Inferior parietal cortex (tissue), 1 donor: ENCODE data around the gene SHCBP1L.

Experiments
- DNase-seq: peaks from one replicate; pipeline ENCODE4 v3.0.0-alpha.2; 2016; ENCODE audit errors: extremely low spot score

SHCBP1L gene

DNA sequence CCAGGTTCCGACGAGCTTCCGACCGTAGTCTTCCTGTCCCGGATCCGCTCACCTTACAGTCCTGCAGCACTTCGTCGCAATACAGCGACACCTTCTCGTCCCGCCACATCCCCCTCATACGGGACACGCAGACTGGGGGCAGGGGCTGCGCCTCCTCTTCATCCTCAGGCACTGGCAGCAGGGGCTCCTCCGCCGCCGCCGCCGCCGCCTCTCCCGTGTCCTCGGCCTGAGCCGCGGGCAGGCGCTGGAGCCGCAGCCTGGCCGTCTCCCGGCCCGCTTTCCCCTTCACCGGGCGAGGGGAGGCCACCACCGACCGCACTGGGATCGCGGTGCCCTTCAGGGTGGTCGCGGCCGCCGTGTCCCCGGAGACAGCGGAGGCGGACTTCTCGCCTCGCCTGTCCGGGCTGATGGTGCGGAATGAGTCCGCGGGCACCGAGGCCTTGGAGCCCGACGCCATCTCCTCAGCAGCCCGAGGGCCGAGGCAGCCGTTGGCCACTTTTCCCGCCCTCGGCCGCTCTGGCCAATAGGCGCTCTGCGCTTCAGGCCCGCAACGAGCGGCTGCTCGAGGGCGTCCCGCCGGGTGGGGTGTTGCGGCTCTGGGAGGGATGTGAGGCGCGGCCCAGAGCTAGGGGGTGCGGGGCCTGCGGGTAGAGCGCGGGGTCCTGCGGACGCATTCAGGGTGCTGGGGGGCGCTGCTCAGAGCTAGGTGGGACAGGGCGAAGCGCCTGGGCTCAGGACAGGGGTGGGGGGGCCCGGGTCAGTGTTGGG, at the start of gene SHCBP1L:
Gene SHCBP1L, minus strand, starts transcription at position 490 of the 768 bp plus-strand sequence. Its CDS starts 33 bp downstream, at position 457.
- no peak for DNase-seq

DNA sequence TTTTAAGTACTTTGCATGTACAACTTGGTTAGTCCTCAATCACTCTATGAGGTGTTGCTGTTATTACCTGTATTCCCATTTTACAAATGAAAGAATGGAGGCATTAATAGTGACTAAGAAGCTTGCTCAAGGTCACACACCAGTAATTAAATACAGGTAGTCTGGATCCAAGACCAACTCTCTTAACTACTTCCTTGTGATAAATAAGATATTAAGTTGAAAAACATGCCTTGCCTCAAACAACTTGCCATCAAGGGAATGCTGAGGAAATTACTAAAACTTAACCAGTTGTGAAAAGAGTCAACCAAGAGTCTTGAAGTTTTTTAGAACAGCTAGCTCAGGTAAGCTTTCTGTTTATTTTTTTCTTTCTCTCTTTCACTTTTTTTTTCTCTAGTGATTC, 49.3 kb upstream of the SHCBP1L start:
- no peak for DNase-seq

DNA sequence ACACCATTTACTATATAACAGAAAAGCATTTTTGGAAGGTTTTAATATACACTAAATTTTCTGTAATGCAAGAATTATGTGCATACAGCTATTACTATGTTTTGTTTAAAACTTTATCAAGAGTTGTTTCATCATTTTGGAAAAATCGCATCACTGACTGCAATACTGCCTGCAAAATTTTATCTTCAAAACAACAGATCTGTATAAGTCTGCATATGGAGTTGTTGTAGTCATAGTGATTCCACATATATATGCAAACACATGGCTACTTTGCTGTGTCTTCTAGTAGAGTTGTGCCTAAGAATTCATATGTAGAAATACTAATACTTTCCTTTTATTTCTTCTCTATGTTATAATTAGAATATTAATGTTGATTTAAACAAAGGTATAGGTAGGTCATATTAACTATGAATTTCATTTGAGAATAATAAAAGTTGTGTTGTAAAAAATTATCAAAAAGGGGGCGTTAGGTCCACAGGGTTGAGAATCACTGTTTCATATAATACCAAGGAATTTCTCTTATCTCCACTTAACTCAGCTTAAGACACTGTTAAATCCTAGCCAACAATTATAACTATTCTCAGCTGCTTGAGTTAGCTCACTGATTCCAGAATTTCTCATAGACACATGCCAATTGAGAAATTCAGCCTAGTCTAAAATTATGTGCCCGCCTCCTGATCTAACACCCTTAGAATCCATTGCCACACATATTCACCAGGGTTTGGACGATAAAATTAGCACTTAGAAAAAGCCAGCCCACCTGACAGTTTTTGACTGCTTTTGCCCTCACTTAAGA, 47.4 kb upstream of the SHCBP1L start:
- no peak for DNase-seq

DNA sequence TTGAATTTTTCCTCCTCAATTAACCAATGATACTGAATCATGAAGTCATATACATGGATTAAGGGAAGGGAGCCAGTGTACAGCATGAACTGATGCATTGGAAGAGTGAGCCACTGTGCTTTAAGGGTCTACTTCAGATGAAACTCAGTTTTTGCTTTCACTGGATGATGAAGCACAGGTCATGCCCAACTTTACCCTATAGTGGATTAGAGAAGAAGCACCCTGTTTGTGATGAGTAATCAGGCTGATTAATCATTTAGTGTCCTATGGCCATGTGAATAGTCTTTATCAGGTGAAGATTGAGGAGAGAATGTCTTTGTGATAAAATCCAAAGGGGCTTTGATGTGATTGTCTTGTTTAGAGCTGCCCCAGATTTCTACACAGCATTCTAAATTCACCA, 45.5 kb upstream of the SHCBP1L start:
- DNase-seq, result no peak

DNA sequence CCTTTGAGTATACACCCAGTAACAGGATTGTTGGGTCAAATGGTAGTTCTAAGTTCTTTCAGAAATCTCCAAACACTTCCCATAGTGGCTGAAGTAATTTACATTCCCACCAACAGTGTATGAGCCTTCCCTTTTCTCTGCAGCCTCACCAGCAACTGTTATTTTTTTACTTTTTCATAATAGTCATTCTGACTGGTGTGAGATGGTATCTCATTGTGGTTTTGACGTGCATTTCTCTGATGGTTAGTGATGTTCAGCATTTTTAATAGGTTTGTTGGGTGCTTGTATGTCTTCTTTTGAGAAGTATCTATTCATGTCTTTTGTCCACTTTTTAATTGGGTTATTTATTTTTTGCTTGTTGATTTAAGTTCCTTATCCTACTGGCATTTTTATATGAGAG, 43.9 kb upstream of the SHCBP1L start:
- no peak for DNase-seq

DNA sequence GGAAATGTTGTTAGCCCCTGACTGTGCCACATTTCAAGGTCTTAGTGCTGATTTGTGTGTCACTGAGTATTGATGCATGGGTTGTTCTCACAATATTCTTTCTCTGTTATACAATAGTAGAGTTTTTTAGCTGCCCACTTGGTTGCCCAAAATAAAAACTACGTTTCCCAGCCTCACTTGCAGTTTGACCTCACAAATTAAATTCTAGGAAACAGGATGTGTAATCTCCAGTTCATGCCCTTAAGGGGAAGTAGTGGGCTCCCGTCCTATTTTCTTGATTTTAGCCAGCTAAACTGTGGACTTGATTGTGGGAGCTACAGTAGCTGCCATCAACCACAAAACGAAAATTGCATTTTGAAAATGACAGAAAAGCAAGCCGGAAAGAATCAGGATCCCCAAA, 42.9 kb upstream of the SHCBP1L start:
- no peak for DNase-seq

DNA sequence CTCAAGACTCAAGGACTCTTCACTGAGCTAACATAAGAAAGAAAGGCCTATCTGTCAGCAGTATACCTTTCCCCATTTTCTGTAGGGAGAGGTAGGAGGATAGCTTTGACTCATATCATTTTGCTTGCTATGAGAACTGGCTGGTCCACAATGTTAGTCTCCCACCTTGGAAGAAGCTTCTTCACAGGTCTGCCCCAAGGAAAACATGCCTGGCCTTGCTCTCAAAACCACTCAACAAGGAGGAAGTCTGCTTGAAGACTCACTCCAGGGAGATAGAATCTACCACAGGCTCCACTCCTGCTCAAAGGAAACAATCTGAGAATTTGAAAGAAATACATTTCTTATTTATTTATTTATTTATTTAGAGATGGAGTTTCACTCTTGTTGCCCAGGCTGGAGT, 40.8 kb upstream of the SHCBP1L start:
- DNase-seq, result no peak

DNA sequence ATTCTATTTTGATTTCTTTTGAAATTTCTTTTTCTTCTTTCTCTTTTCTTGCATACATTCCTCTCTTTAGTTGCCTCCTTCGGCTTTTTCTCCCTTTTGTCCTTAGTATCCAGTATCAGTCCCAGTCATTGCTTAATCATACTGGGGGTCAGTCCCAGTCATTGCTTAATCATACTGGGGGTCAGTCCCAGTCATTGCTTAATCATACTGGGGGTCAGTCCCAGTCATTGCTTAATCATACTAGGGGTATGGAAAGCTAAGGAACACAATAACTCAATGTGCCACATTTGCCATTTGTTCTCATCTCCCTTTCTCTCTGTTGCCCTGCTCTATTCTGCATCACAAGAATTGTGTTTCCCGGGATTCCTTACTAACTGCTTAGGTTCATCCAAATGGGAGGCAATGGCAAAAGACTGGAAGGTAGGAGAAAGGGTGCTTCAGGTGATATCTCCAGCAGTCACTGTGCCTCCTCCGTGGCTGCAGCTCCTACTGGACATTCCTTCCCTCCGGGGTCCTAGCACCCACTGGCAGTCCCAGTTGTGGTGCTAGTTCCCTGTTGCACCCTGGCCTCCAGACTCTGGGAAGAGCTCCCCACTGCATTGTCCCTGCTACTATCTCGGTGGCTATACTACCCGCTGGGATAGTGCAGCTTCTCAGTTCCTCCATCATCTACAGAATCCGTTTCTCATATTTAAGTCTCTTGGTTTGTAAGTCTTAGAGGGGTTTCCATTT, 37.6 kb upstream of the SHCBP1L start:
- no peak for DNase-seq

DNA sequence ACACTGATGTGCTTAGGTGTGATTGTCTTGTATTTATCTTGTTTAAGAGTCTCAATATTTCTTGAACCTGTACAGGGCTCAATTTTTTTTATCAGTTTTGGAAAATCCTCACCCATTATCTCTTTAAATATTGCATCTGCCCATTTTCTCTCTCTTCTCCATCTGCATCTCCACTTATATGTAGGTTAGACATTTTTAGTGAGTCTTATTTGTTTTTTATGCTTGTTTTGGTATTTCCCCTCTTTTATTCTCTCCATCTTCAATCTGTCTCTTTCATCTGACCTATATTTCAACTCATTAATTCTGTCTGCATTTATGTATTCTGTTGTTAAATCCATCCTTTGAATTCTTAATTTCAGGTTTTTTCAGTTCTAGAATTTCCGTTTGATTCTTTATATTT, 32.9 kb upstream of the SHCBP1L start:
- DNase-seq, result no peak

DNA sequence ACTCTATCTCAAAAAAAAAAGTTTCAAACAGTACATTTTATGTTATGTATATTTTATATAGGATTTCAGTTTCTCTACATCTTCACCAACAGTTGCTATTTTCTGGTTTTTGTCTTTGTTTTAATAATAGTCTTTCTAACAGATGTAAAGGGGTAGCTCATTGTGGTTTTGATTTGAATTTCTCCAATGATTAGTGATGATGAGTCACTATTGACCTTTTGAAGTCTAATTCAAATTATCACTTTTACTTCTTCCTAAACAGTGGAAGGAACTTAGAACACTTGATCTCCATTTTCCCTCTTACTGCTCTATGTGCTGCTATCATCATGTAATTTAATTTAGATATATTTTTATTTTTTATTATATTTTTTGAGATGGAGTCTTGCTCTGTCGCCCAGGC, 31.7 kb upstream of the SHCBP1L start:
- DNase-seq, result no peak

DNA sequence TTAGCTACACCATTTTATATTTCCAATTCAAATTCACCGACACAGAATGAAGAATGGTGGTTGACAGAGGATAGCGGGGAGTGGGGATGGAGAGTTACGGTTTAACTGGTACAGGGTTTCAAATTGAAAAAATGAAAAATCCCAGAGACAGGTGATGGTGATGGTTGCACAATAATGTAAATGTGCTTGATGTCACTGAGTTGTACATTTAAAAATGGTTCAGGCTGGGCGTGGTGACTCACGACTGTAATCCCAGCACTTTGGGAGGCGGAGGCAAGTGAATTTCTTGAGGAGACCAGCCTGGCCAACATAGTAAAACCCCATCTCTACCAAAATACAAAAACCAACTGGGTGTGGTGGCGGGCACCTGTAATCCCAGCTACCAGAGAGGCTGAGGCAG, 31.2 kb upstream of the SHCBP1L start:
- no peak for DNase-seq

DNA sequence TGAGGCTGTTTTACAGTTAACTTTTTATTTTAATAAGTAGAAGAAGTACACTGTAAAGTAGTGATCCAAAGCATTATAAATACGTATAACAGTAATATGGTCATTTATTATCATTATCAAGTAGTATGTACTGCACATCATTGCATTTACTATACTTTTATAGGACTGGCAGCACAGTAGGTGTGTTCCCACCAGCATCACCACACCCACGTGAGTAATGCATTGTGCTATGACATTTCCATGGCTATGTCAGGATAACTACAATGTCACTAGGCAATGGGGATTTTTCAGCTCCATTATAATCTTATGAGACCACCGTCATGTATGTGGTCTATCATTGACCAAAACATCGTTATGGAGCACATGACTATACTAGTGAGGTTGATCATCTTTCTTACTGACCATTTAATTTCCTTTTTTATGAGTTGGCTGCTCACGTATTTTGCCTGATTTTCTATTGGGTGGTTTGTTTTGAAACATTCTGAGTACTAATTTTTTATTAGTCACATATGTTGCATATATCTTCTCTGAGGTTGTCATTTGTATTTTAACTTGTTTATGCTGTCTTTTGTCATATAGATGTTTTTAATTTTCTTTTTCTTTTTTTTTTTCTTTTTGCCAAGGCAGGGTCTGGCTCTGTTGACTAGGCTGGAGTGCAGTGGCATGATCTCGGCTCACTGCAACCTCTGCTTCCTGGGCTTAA, 25.3 kb upstream of the SHCBP1L start:
- no peak for DNase-seq

DNA sequence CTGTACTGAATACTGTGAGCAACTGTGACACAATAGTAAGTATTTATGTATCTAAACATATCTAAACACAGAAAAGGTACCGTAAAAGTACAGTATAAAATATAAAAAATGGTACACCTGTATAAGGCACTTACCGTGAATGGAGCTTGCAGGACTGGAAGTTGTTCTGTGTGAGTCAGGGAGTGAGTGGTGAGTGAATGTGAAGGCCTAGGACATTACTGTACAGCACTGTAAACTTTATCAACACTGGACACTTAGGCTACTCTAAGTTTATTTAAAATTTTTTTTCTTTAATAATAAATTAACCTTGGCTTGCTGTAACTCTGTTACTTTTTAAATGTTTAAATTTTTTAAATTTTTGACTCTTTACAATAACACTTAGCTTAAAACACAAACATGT, 24.5 kb upstream of the SHCBP1L start:
- DNase-seq, result no peak

DNA sequence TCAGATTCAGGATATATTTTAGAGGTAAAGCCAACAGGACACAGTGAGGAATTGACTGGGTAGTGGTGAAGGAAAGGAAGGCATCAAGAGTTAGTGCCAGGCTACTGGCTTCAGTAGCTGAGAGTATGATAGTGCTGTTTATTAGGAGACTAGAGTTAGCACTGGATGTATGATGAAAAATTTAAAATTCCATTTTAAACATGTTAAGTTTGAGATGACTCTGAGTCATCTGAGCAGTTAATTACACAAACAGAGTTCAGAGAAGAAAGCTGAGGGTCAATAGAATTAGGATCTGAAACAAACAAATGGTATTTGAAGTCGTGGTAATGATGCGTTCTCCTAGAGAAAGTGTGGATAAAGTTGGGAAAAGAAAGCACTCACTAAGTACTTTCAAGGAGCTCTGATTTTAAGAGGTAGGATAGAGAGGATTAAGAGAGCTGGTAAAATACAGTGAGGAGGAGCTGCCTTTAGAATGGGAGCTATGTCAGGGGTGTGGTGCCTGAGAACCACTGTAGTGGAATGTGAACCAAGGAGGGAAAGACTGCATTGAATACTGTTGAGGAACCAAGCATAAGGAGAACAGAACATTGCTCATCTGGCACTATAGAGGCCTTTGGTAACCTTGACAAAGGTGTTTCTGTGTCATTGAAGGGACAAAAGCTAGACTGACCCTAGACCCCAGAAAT, 21.7 kb upstream of the SHCBP1L start:
- no peak for DNase-seq

DNA sequence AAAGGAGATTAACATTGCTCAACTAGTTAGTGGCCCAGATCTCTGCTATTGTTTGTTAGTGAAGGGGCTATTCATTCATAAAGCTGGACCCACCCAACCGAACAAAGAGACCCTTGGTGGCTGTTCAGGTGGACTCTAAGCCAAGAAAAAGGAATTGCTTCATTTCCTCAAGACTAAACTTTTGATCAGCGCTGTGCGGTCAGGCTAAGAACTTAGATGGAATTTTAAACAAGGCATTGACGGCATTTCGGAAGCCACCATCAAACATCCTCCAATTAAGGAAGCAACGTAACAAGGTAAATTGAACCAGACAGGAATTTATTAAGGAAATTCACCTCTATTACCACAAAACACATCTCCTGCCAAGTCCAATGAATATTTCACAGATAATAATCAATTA, 19.9 kb upstream of the SHCBP1L start:
- no peak for DNase-seq

DNA sequence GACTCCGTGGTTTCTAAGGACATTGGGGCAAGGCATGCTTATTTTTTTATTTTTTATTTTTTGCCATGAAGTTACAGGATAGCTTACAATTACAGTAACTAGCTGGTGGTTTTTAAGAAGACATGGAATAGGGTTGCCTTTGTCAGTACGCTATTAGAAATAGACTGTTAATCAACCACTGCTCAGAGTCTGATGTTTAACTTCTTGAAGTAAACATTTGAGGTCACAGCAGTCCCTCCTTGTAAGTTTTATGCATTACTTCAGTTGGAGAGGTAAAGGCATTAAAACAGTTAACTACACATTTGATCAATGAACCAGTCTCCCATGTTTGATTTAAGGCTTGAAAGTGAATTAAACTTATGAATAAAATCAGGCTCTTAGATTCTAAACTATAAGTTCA, 19.3 kb upstream of the SHCBP1L start:
- no peak for DNase-seq

DNA sequence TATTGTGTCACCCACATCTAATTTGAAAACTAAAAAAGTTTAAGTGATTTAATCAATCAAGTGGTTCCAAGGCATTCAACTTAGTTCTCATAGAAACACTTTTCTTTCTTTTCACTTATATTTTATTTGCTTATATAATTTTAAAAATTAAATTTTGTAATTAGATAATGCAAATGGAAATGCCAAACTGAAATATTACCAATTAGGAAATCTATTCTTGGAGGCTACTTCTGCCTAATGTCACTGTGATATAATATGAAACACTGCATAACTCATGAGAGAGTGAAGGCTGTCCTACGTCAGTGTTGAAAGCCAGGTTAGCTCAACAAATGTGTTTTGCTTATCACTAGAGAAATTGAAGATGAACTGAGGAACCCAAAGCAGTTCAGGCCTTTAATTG, 18.3 kb upstream of the SHCBP1L start:
- DNase-seq, result no peak

DNA sequence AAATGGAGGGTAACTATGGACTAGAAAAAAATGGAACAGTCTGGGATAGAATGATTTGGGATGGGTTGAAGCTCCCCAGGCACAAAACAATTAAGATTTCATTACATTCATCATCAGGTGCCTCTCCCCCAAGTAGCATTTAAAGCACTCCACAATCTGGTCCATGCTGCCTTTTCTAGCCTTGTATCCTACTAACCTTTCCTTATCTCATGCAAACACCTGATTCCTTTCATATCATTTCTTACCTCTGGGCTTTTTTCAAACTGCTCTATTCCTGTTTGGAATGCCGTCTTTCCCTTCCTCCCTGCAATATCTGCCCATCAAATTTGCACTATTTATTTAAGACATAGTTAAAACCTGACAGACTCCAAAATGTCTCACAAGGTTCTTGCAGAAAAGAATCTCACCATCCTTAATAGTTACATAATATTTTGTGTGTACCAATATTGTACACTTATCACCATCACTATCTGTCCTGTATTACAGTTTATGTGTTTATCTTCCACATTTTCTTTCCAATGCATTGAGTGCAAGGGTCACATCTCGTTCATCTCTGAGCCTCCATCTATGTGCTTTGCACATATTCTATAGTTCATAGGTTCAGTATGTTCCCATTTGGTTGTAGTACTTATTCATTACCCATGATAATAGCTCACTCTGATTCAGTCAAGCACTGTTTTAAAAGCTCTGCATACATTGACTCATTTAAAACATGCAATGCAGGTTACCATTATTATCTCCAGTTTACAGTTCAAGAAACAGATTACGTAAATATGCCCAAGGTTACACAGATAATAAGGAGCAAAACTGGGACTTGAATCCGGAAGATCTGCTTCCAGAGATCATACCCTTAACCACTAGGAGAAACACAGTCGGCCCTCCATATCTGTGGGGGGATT, 16.1 kb upstream of the SHCBP1L start:
- DNase-seq, result no peak

DNA sequence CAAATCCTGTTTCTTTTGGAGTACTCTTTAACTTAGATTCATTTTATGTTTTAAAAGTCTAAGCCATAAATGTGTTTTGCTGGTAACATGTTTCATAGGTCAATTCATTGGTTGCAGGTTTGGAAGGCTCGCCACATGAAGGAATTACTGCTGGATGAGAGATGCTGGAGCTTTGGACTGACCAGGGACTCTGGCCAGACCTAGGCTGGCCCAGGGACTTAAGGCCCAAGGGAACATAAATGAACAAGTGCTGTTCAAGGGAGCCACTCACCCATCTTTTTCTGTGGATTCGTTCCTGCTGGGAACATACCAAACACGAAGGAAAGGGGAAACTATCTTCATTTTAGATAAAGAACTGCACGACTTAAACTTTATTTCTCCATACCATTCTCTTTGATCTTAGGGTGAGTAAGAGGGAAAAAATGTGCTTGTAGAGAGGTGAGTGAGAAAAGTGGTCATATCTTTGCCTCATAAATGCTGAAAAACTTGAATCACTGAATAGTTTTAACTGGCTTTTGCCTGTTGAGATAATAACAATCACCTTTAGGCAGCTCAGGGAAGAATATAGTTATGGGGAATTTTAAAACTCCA, 15.3 kb upstream of the SHCBP1L start:
- DNase-seq, result no peak

DNA sequence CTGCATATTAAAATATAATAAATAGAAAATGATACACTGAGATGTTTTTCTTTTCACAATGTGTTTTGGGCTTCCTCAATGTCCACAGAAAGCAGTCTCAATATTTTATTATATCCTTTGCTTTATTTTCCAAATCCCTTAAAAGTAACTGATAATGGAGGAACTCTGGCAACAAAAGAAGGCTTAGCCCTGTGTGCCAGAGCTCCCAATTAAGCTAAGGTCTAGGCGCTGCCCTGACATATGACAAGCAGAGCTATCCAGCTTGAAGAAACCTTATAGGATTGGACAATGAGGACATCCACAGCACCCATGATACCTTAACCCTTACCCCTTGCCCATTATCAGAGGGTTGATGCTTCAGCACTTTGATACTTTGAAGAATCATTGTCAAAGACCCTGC, 12.9 kb upstream of the SHCBP1L start:
- no peak for DNase-seq
